Skeletal muscle tissue (tissue), 4 donors: ENCODE data around the gene SLC35F5. TPM values are rescaled to one million over a fixed set of nuclear protein-coding genes. Genes with fewer than 3 reads are reported as not detected.
"Not testable (repeated sequence)": the region's sequence is repeated elsewhere in the genome, so short reads cannot be mapped to it uniquely, and the experiment has no call there.

Experiments used
- H3K27ac ChIP-seq: one replicate; pipeline ENCODE4 v1.7.0; 2013; ENCODE audit warnings: mild to moderate bottlenecking, low read depth, low read length, inconsistent platforms
- H3K27me3 ChIP-seq, 3 donors: one replicate each; pipeline ENCODE4 v1.7.0; 2013; ENCODE audit warnings: low read length in 3 of 3; ENCODE audit not compliant: control insufficient read depth in 3 of 3, insufficient read depth in 3 of 3
- H3K36me3 ChIP-seq, 3 donors: one replicate each; pipeline ENCODE4 v1.7.0; 2013; ENCODE audit warnings: low read length in 3 of 3; ENCODE audit not compliant: control insufficient read depth in 3 of 3, insufficient read depth in 3 of 3
- H3K4me1 ChIP-seq, 3 donors: one replicate each; pipeline ENCODE4 v1.7.0; 2013; ENCODE audit warnings: low read length in 3 of 3, mild to moderate bottlenecking in 3 of 3; ENCODE audit not compliant: control insufficient read depth in 3 of 3, insufficient read depth in 3 of 3
- H3K4me3 ChIP-seq, 3 donors: one replicate each; pipeline ENCODE4 v1.7.0; 2013; ENCODE audit warnings: low read length in 3 of 3
- H3K9ac ChIP-seq, 3 donors: one replicate each; pipeline ENCODE4 v1.7.0; 2013; ENCODE audit warnings: low read length in 3 of 3, mild to moderate bottlenecking in 3 of 3, moderate library complexity in 2 of 3, low read depth in 1 of 3
- H3K9me3 ChIP-seq, 3 donors: one replicate each; pipeline ENCODE4 v1.7.0; 2013; ENCODE audit warnings: low read length in 3 of 3; ENCODE audit not compliant: control insufficient read depth in 3 of 3
- total RNA-seq: library from RNA; depleted of rRNA; stranded (reverse); fragments of >200 nt; gene quantifications from one replicate; pipeline ENCODE4 v1.2.3, GENCODE V29; 2014
- donor health status: Osteomylitis.

Gene SLC35F5
- total RNA-seq, 1 donor from 2014 or later, result 178 TPM

GRCh38 chr2:113776949-113777348, 20.5 kb upstream of the SLC35F5 start:
- no peak overlapping the region for H3K4me3 ChIP-seq
- no peak overlapping the region for H3K27ac ChIP-seq
- H3K4me1 ChIP-seq, result no peaks in the 10 kb centered on the region
- no peaks in the 10 kb centered on the region for H3K27me3 ChIP-seq
- no peak overlapping the region for H3K9ac ChIP-seq
- H3K36me3 ChIP-seq, result no peaks in the 10 kb centered on the region
- H3K9me3 ChIP-seq, result no peaks in the 10 kb centered on the region

GRCh38 chr2:113774616-113775015, 18.2 kb upstream of the SLC35F5 start:
- not testable (repeated sequence) for H3K4me3 ChIP-seq, H3K4me1 ChIP-seq, H3K9me3 ChIP-seq, H3K27ac ChIP-seq, H3K9ac ChIP-seq, H3K36me3 ChIP-seq, H3K27me3 ChIP-seq

GRCh38 chr2:113770929-113771328, 14.5 kb upstream of the SLC35F5 start:
- Histone ChIP-seq H3K9ac (no peak overlapping the region), H3K36me3 (no peaks in the 10 kb centered on the region), H3K4me3 (no peak overlapping the region), H3K27ac (no peak overlapping the region), H3K9me3 (no peaks in the 10 kb centered on the region), H3K27me3 (no peaks in the 10 kb centered on the region), H3K4me1 (no peaks in the 10 kb centered on the region)

GRCh38 chr2:113769555-113769954, 13.1 kb upstream of the SLC35F5 start:
- Histone ChIP-seq H3K36me3 (no peaks in the 10 kb centered on the region), H3K4me1 (no peaks in the 10 kb centered on the region), H3K27me3 (no peaks in the 10 kb centered on the region), H3K27ac (no peak overlapping the region), H3K4me3 (no peak overlapping the region), H3K9ac (no peak overlapping the region), H3K9me3 (no peaks in the 10 kb centered on the region)

GRCh38 chr2:113768770-113769169, 12.3 kb upstream of the SLC35F5 start:
- no peak overlapping the region for H3K27ac ChIP-seq
- H3K27me3 ChIP-seq, result no peaks in the 10 kb centered on the region
- H3K4me1 ChIP-seq, result no peaks in the 10 kb centered on the region
- H3K9ac ChIP-seq, result no peak overlapping the region
- H3K36me3 ChIP-seq, result no peaks in the 10 kb centered on the region
- no peaks in the 10 kb centered on the region for H3K9me3 ChIP-seq
- no peak overlapping the region for H3K4me3 ChIP-seq

- Histone ChIP-seq H3K4me1 (no peaks in the 10 kb centered on the region), H3K36me3 (no peaks in the 10 kb centered on the region), H3K9ac (no peak overlapping the region), H3K4me3 (no peak overlapping the region), H3K9me3 (no peaks in the 10 kb centered on the region), H3K27me3 (no peaks in the 10 kb centered on the region), H3K27ac (no peak overlapping the region)
Measured at GRCh38 chr2:113767811-113768460, 11.5 kb upstream of the SLC35F5 start.

- Histone ChIP-seq H3K27me3 (no peaks in the 10 kb centered on the region), H3K36me3 (no peaks in the 10 kb centered on the region), H3K9ac (no peak overlapping the region), H3K4me1 (peaks cover 0 to 1% (median 1%) of the 10 kb centered on the region in 3 donors), H3K9me3 (no peaks in the 10 kb centered on the region), H3K4me3 (no peak overlapping the region), H3K27ac (no peak overlapping the region)
Measured at GRCh38 chr2:113765276-113765675, 8.8 kb upstream of the SLC35F5 start.

GRCh38 chr2:113762377-113763118, 6.1 kb upstream of the SLC35F5 start:
- Histone ChIP-seq H3K27me3 (no peaks in the 10 kb centered on the region), H3K9ac (no peak overlapping the region), H3K9me3 (no peaks in the 10 kb centered on the region), H3K4me3 (no peak overlapping the region), H3K27ac (peak overlapping the region; percentile 78), H3K36me3 (no peaks in the 10 kb centered on the region), H3K4me1 (peaks cover 2 to 4% (median 3%) of the 10 kb centered on the region in 3 donors)

GRCh38 chr2:113760400-113760799, 4.0 kb upstream of the SLC35F5 start:
- H3K27ac ChIP-seq, result peak overlapping the region; percentile 78
- no peak overlapping the region for H3K9ac ChIP-seq
- peaks cover 2 to 21% (median 3%) of the 10 kb centered on the region in 3 donors for H3K4me1 ChIP-seq

GRCh38 chr2:113757138-113757657, 756 bp upstream of the SLC35F5 start:
- Histone ChIP-seq H3K27ac (peak overlapping the region; percentile 95), H3K9me3 (no peaks in the 10 kb centered on the region), H3K4me1 (peaks cover 9 to 27% (median 11%) of the 10 kb centered on the region in 3 donors), H3K36me3 (no peaks in the 10 kb centered on the region), H3K4me3 (peak overlapping the region; percentile 95 to 99 (median 99)), H3K27me3 (no peaks in the 10 kb centered on the region), H3K9ac (peak overlapping the region; percentile 87 to 98 (median 97))

More at GRCh38 chr2:113760400-113760799, 4.0 kb upstream of the SLC35F5 start:
- no peaks in the 10 kb centered on the region for H3K9me3 ChIP-seq
- no peaks in the 10 kb centered on the region for H3K27me3 ChIP-seq
- peak overlapping the region in 1 of 3 donors; percentile 10 for H3K4me3 ChIP-seq
- no peaks in the 10 kb centered on the region for H3K36me3 ChIP-seq
